Heart left ventricle (tissue), 16 donors: ENCODE results near the gene SULF2. TPM values are rescaled to one million over a fixed set of nuclear protein-coding genes. Genes with fewer than 3 reads are reported as not detected.

Experiments
- ATAC-seq, 4 donors: fragments of 200-7000 bp; cut with Tn5 transposase; one replicate each; pipeline ENCODE4 v1.9.1; 2020 to 2022; ENCODE audit warnings: moderate library complexity in 4 of 4, mild to moderate bottlenecking in 3 of 4, moderate number of reproducible peaks in 1 of 4
- DNase-seq, 5 donors: peaks; one replicate each; pipeline ENCODE4 v3.0.0-alpha.2; 2020
- H3K27ac ChIP-seq, 12 donors: fragments of 200-600 bp; sonication (generic) in 4 of 12; one replicate each; pipeline versions ENCODE4 v1.5.0 to v1.8.0; 2016 to 2022; ENCODE audit warnings: mild to moderate bottlenecking in 2 of 12
- H3K27me3 ChIP-seq, 9 donors: fragments of 200-600 bp; sonication (generic) in 2 of 9; one replicate each; pipeline versions ENCODE4 v1.5.1 to v1.8.0; 2016 to 2022; ENCODE audit warnings: mild to moderate bottlenecking in 3 of 9
- H3K36me3 ChIP-seq, 9 donors: fragments of 200-600 bp; sonication (generic) in 2 of 9; one replicate each; pipeline versions ENCODE4 v1.5.0 to v1.8.0; 2018 to 2022; ENCODE audit warnings: mild to moderate bottlenecking in 2 of 9
- H3K4me1 ChIP-seq, 12 donors: fragments of 200-600 bp; sonication (generic) in 4 of 12; one replicate each; pipeline versions ENCODE4 v1.5.0 to v1.8.0; 2016 to 2022; ENCODE audit warnings: mild to moderate bottlenecking in 3 of 12
- H3K4me3 ChIP-seq, 12 donors: fragments of 200-600 bp; sonication (generic) in 4 of 12; one replicate each; pipeline versions ENCODE4 v1.5.0 to v1.8.0; 2017 to 2022; ENCODE audit warnings: mild to moderate bottlenecking in 9 of 12, moderate library complexity in 4 of 12
- H3K9me3 ChIP-seq, 12 donors: fragments of 200-600 bp; sonication (generic) in 4 of 12; one replicate each; pipeline versions ENCODE4 v1.5.0 to v1.8.0; 2016 to 2022; ENCODE audit warnings: mild to moderate bottlenecking in 1 of 12
- CTCF ChIP-seq, 12 donors: fragments of 200-600 bp; sonication (generic) in 4 of 12; IDR thresholded peaks; one replicate each; pipeline versions ENCODE4 v1.5.0 to v1.8.0; 2018 to 2022; ENCODE audit warnings: antibody characterized with exemption in 12 of 12, mild to moderate bottlenecking in 5 of 12
- POLR2A ChIP-seq, 2 donors: fragments of 450-650 bp; IDR thresholded peaks; one replicate each; pipeline ENCODE4 v1.6.1; 2017; ENCODE audit warnings: antibody characterized with exemption in 2 of 2, mild to moderate bottlenecking in 2 of 2, moderate library complexity in 2 of 2
- WGBS, 4 donors: extraction: QIAGEN DNeasy Blood & Tissue Kit in 2 of 4; methylation state at CpG; one replicate each; pipeline versions ENCODE4 v1.1.5 to v1.1.7; 2013 to 2018; 5-methylcytosine and 5-hydroxymethylcytosine counted together
- intact Hi-C, 10 donors: fragments of 100-400 bp; cut with DNase I; formaldehyde crosslinking; loops; one replicate each; pipeline versions ENCODE4 v1.11.1 to v1.14.2; 2022
- polyA plus RNA-seq, 2 donors: library from polyadenylated mRNA; stranded (reverse); fragments of 200-250 nt; gene quantifications; one replicate each; pipeline ENCODE4 v1.2.3, GENCODE V29; 2013
- total RNA-seq, 9 donors: library from RNA; depleted of rRNA in 2 of 9; stranded (reverse); fragments of >200 nt in 2 of 9; fragmentation: NEBNext Ultra II Directional in 3 of 9; extraction: Animal tissue kit (Norgen Biotek cat#: 25700) in 3 of 9; gene quantifications; one replicate each; pipeline versions ENCODE4 v1.1.0 to v1.2.4, GENCODE V29; 2016 to 2023
- donor health status: ischemic (EF 13 %, LVEDD 7.1; RV severe dilation, severe dysfunction).
- donor health status: healthy with polysubstance abuse.
- donor health status: DM: no; HTN: yes; CAD: no.
- donor health status: DM: no; HTN: no; CAD: no.
- donor health status: ischemic (EF 25% LVEDD 6.9; RV normal size, moderate dysfunction).
- donor health status: ischemic (EF 25% LVEDD 5.7; RV mildly dilated, moderate dysfunction).
- donor health status: healthy.
- donor health status: DM: yes; HTN: yes; CAD: no.
- donor health status: ischemic (EF 35%, LVEDD 5.7; RV mildly dilated, moderate dysfunction).
- donor health status: nonischemic (EF 11% LVEDD 7.7; RV severe dilation, severe dysfunction).
- donor health status: DM: yes; HTN: yes; CAD: no.
- donor health status: PGD.
- donor health status: ischemic (EF 29% LVEDD 5.4; RV normal size, mild dysfunction).
- donor health status: nonischemic (EF 23%, LVEDD 6.1; RV moderate dilation, normal function).

The SULF2 gene
- total and polyA plus RNA-seq, 11 donors: 16.7 to 51.5 (median 28.5) TPM

DNA sequence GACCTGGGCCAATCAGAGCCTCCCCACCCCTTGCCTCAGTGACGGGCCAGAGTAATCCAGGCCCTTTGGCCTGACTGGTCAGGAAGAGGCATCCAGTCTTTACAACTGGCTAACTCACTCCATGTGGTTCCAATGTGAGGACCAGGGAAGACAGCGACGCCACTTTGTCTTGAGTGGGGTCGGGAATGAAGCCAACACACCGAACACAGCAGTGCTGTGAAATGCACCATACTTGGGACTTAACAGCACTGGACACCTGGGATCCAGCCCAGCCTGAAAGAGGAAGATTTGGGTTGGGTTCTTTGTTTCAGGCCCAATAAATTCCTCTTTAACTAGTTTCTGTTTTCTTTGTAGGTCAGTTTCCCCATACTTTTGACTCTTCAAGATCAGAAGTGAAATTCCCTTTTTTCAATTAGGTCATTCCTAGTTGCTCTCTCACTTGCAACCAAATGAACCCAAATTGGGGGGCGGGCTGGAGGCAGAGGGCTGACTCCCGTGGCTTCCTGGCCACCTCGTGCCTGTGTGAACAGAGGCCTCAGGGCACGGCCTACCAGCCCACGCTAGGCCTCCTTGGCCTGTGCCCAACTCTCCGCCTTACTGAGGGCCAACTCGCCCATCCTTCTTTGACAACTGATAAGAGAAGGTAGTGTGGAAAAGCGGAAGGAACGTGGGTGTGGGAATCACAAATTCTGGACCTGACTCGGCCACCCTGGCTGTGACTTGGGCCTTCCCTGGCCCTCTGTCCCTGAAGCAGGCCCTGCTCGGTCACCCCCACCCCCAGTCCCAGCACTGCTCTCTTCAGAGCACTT lies 17.1 kb downstream of the SULF2 start:
- peaks cover 0 to 55% (median 13%) of the 10 kb centered on the region in 12 donors for H3K4me1 ChIP-seq
- peak; percentile 46 to 70 (median 59) for DNase-seq
- peak overlapping the region in 7 of 12 donors; percentile 4 to 66 (median 47) for H3K27ac ChIP-seq
- TF ChIP-seq CTCF (IDR thresholded peaks at IDR 0.05): no peak
- no peak for TF ChIP-seq POLR2A (IDR thresholded peaks at IDR 0.05)
- H3K27me3 ChIP-seq: no peaks in the 10 kb centered on the region
- peak in 3 of 4 donors; percentile 60 to 76 (median 67) for ATAC-seq
- WGBS, 4 donors: 68 to 76% (median 70%) methylated on average over 16 of the region's 16 CpGs
- H3K36me3 ChIP-seq: peaks cover 0 to 9% (median 0%) of the 10 kb centered on the region in 9 donors
- intact Hi-C loops: no loop called here
- H3K9me3 ChIP-seq: peaks cover 0 to 7% (median 0%) of the 10 kb centered on the region in 12 donors
- no peak overlapping the region for H3K4me3 ChIP-seq

DNA sequence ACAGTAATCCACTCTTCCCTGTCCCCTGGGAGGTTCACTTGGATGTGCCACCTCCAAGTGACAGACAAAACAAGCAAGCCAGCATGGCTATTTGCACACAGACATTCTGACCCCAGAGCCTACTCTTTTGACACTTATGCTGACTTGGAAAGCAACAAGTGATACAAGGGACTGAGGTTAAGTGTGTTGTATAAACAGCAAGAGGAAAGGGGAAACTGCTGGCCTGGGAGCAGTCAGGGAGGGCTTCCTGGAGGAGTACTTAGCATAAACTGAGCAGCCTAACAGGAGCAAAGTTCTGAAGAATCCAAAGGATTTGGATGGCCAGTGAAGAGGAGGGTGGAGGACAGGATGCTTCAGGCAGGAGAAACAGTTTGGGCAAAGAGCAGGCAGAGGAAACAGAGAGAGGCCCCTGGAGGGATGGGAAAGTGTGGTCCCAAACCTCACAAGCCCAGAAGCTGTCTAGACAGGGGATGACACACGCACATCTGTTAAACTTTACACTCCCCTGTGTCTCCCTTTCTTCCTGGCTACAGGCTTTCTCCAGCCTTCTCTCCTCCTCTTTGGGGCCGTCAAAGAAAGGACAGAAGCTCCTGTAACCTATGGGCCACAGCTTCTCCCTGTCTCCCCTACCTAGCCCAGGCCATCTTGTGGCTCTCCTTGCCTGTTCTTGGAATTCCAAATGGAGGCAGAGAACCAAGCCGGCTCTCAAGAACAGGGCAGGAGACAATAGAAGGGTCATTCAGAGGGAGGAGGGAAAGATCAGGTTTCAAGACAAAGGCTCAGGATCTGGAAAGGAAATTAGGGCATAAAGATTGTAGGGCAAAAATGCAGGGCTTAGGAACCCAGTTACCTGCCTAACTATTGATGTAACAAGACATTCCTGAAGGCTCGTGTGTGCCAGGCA lies 19.3 kb downstream of the SULF2 start:
- ATAC-seq: peak in 1 of 4 donors; percentile 49
- WGBS, 4 donors: 47 to 56% (median 52%) methylated on average over 4 of the region's 4 CpGs

DNA sequence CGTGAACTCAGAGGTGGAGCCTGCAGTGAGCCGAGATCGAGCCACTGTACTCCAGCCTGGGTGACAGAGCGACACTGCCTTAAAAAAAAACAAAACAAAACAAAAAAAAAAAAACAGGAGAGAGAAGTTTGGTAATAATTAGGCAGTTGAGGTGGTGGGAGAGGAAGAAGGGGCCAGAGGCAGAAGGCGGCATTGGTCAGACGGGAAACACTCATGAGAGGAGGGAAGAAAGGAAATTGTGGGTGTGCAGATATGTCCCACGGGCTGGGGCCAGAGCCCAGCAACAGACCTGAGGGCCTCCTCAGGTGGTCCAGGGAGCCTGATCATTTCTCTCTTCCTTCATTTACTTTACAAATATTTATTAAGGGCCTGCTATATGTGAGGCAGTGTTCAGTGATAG lies 20.0 kb downstream of the SULF2 start:
- Histone ChIP-seq H3K27me3 (peaks cover 0 to 11% (median 4%) of the 10 kb centered on the region in 9 donors), H3K4me1 (peaks cover 0 to 58% (median 20%) of the 10 kb centered on the region in 12 donors), H3K9me3 (no peaks in the 10 kb centered on the region), H3K36me3 (peaks cover 0 to under 1% (median 0%) of the 10 kb centered on the region in 9 donors), H3K27ac (peak overlapping the region in 4 of 12 donors; percentile 31 to 63 (median 60)), H3K4me3 (no peak overlapping the region)
- no peak for TF ChIP-seq POLR2A (IDR thresholded peaks at IDR 0.05)
- TF ChIP-seq CTCF (IDR thresholded peaks at IDR 0.05): no peak
- no peak for DNase-seq
- intact Hi-C loops: no loop called here
- no peak for ATAC-seq
- 72 to 83% (median 81%) methylated on average over 7 of the region's 7 CpGs for WGBS, 4 donors

More for the DNA sequence above, 19.3 kb downstream of the SULF2 start:
- Histone ChIP-seq H3K4me3 (no peak overlapping the region), H3K27me3 (peaks cover 0 to 9% (median under 1%) of the 10 kb centered on the region in 9 donors), H3K36me3 (peaks cover 0 to 8% (median 0%) of the 10 kb centered on the region in 9 donors), H3K4me1 (peaks cover 0 to 63% (median 20%) of the 10 kb centered on the region in 12 donors), H3K27ac (peak overlapping the region in 9 of 12 donors; percentile 7 to 66 (median 59)), H3K9me3 (peaks cover 0 to 6% (median 0%) of the 10 kb centered on the region in 12 donors)
- intact Hi-C loops: no loop called here
- DNase-seq: no peak
- TF ChIP-seq POLR2A (IDR thresholded peaks at IDR 0.05): no peak
- no peak for TF ChIP-seq CTCF (IDR thresholded peaks at IDR 0.05)
